Activated CD4-positive, alpha-beta T cell treated with anti-CD3 and anti-CD28 coated beads for 48 hours (primary cell): ENCODE results near the gene SDK2.

Experiments used
- DNase-seq: peaks from one replicate; pipeline ENCODE4 v3.0.0-alpha.2; 2020

The SDK2 gene

DNA sequence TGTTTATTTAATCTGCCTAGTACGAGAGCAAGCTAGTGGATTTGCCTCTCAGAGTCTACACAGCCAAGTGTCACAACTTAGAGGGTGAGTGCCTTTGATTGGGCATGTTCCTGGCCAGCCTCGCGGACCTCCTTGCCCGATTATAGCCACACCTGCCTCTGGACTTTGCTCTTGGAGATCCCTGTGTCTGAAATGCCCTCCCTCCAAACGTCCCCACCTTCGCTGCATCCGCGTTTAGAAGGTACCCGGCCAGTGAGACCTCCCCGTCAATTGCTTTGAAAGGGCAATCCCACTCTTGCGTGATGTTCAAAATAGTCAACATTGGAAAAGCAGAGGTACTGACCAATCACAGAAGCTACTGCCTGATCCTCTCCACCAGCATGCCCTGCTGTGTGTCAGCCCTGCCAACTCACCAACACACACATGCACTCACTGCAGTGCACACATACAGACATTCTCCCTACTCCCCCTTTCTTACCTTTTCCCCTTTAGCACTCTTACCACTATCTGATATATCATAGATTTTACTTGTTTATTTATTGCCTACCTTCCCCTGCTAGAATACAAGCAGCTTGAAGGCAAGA lies 6.5 kb upstream of the SDK2 start:
- no peak for DNase-seq

DNA sequence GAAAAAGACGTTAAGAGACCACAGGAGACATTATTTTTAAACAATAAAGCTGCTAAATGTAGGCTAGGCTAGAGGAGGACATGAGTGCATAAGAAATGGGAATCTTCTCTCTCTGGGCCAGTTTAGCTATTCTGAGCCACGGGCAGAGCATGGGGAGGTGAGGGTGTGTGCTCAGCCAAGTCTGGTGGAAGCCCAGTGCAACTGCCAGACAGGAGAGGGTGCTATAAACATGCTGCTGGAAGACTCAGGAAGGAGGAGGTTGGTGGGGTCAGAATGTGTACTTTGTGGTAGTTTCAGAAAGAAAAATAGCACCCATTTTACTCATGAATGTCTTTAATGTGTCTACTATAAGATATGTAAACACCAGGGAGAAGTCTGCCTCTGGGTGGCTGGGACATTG lies 5.9 kb upstream of the SDK2 start:
- no peak for DNase-seq

DNA sequence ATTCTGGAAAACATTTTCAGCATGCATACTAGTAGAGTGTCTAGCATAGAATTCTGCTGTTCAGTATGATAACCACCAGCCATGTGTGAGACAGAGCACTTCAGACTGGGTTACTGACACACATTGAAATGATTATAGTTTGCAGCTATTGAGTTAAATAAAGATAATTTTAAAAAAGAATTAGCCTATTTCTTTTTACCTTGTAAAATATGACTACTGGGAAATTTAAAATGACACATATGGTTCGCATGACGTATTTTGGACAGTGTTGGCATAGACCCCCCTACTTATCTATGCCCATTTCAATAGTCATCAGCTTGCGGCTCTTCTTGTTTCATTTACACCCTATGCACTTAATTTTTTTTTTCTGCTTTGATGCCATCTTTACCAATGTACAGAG lies 4.7 kb upstream of the SDK2 start:
- DNase-seq, result no peak

DNA sequence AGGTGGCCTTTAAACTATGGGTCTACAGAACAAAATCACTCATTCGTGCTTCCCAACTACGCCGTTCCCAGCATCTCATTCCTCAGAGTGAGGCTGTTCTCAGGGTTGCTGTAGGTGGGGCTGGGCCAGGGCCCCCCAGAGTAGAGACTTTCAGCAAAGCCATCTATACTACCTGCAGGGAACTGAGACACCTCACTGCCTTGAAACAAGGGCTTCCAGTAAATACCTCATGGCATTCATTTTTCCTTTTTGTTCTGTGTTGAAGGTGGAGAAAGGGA lies 4.2 kb upstream of the SDK2 start:
- no peak for DNase-seq

DNA sequence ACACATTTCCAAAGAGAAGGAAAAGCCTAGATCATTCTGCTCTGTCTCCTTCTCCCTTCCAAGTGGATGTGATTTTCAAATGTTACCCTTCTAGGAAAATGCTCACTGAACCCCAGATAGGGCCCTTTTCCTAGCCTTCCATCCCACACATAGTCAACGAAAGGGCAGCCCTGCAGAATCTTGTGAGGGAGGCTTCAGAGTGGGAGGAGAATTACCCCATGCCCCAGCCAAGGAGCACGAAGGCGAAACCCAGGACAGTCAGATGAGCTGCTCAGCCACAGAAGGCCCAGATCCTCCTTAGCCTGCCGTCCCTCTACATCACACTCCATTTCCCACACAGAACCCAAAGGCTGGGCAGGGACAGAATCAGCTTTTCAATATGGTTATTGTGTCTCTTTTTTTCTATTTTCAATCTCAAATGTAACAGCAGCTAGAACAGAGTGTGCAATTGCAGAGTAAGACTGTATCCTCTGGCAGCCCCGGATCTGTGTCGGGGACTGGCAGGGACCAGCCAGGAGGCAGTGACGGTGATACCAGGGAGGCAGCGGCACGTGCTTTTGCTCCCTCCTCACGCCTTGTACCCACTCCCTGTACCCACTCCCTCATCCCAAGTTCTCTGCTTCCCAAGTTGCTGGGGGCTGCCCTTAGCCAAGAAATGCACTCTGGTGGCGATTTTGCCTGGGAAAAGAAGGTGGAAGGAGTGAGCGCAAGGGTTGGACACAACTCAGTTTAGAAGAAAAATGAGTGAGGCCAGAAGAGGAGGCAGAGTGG lies 3.7 kb upstream of the SDK2 start:
- no peak for DNase-seq

DNA sequence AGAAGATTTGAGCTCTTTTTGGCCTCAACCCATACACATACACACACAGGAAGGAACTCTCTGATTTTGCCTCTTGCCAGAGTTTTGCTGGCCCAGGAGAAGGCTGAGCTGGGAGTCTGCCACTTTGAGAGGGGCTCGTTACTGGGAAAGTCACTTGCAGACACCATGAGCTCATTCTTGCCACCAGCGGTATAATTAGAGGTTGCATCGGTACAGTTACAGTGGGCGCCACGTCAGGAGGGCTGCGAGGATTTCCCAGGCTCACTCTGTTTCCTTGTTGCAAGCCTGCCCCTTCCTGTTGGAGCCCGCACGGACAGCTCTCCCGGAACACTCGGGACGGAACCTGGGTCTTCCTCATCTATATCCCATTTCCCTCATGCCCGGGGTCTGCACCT lies 3.1 kb upstream of the SDK2 start:
- no peak for DNase-seq

DNA sequence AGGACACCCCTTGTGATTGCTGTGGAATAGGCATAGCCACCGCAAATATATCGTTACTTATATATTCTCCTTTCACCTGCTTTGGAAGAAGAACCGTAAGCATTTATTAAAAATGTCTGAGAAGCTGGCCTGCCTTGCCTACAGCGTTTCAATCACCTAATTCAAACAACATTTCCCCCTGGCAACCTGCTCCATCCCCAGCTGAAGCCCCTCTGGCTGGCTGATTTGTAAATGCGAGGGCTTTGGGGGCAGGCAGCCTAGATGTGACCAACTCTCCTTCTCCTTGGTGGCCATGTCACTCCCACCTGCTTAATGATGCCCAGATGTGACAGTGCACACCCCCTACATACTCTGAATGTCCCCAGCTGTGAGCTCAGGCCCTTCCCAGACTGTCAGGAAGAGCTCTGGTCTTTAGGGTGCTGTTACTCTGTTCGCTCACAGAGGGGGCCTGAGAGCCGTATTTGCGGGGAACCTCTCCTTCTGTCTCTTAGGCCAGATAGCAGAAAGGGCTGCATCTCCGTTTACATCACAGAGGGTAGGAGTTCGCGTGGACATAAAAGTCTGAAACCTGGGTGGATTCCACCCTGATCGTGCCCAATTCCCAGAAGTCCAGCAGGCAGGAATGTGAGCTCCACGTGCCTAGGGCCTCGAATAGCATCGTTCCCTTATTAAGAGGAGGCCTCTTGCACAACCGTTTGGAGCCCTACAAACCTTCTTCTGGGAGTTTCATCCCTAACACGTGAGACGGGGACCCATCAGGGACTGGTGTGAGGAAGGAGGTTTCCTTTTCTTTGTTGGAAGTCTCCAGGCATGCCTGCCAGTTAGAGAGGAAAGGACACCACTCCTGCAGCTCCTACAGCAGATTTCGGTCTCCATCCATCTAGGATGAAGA lies 2.4 kb upstream of the SDK2 start:
- peak; percentile 21 for DNase-seq

DNA sequence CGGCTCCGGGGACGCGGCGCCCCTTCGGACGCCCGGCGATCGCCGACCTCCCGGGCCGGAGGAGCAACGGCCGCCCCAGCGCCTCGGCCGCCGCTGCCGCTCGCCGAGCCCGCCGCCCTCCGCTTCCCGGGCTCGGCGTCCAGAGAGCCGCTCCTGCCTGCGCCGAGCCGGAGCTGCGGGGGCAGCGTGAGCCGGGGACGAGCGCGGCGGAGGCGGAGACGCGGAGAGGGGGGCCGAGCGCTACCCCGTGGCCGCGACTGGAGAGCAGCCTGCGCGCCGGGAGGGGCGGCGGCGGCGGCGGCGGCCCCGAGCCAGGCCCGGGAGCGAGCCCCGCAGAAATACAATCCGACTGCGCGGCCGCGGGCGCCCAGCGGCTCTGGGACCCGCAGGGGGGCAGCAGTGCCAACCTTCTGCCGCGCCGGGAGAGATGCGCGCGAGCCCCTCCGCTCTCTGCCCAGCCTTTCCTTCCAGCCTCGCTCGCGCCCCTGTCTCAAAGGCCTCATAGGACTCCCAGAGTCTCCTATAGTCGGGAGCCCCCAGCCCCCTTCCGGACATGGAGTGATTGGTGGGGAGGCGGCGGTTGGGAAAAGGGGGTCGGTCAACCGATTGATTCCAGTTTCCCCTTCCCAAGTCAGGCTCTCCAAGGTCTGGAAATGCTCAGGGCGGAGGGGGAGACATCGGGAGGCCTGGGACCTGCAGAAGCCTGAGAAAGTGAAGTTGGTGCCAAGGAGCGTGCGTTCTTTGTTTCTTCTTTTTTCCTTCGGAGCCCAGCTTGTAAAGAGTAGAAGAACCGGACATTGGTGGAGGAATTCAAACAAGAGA lies 1.0 kb upstream of the SDK2 start:
- DNase-seq, result peak; percentile 45

DNA sequence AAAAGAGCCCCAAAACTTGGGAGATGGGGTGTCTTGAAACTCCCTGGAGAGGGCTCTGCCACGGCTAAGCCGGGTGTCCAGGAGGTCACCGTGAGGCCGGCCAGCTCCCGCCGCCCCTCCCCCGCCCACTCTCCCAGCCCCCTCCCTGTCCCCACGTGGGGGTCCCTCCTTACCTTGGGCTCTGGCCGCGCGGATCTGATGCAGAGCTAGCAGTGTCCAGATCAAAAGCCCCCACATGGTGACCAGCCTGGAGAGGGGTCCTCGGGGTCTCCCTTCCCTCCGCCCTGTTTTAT lies 447 bp downstream of the SDK2 start:
- no peak for DNase-seq

DNA sequence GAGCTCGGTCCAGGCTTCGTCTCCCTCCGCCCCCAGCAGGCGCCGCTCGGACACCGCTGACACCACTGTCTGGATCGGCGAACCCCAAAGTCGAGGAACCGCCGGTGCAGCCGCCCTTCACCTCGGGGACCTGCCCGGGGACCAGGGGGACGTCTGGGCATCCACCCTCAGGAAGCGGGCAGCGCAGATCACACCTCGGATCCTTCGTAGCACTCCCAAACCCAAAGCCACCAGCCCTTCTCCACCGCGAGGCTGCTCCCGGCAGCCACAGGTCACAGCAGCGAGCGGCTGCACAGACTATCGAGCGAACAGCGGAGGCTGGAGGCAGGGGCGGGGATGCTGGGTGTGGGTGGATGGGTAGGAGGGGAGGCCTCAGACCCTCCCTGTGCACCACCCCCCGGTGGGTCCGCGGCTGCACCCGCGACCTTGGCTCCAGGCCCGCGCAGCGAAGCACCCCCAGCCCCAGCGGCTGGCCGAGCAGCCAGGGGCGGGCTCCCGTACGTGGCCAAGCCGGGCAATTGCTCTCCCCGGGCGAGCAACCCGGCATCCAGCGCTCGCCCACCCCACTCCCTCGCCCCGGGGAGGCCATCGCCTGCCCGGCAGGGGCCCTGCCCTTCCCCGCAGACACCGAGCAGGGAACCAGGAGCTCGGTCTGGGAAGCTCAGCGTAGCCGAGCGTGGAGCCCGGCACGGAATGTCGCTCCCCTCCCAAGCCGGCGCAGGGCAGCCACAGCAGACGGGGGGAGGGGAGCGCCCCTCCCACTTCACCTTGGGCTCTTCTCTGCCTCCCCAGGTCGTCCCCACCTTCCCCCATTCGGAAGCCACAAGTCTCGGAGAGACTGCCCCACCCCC lies 1.0 kb downstream of the SDK2 start:
- peak; percentile 38 for DNase-seq

DNA sequence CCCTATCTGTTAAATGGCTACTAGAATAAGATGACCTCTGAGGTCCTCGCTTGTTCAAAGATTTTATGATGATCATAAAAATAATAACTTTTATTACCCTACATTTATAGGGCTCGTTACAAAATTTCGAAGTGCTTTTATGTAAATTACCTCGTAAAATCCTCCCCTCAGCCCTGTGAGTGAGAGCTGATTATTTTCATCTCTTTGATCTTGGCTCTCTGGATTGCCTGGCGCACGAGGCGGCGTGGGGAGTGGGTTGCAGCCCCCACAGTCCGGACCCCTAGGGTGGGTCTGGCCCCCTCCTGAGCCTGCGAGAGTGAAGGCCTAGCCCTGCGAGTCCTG lies 1.6 kb downstream of the SDK2 start:
- DNase-seq, result no peak

DNA sequence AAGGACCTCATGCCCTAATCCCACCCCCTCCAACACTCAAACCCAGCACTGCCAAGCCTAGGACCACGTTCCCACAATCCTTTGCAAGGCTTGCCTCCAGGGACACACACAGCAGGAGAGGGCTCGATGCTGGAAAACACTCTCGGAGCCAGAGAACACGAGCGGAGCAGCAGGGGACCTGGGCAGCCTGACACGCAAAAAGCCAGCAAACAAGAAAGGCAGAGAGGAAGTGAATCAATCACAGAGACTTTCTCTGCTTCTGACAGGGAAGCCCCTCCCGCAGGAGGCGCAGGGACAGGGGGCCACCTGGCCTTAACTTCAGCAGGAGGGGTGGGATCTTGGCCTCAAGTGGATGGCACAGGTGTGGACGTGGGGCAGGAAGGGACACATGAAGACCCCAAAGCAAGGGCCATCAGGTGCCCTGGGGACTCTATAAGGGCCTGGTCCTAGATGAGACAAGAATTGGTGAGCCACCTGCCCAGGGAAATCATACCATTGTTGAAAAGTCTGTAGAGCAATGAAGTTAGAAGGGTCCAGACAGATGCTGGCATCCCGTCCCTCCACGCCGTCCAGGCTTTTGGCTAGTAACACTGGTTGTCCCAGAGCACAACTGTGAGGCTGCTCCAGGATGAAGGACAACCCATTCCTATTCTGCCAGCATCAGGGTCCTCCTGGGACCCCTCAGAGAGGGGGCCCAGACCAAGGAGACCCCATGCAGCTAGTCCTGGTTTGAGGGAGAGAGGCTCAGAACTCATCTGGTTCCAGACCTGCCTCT lies 2.2 kb downstream of the SDK2 start:
- no peak for DNase-seq

DNA sequence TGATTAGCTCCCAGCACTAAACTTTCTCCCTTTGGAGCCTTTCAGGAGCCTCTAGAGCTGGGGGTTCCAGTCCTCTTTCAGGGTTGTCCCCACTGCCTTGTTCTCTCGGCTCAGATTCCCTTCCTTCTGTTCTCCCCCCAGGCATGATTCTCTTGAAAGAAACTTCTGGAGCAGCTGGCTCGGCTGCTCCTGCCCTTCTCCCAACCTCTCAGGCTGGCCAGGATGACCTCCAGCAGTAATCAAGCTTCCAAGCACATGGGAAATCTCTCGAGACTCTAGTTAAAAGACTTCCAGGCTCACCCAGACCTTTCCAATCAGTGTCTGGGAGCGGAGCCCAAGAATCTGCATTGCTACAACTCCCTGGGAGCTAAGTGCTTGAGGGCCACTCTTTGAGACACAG lies 3.6 kb downstream of the SDK2 start:
- no peak for DNase-seq

DNA sequence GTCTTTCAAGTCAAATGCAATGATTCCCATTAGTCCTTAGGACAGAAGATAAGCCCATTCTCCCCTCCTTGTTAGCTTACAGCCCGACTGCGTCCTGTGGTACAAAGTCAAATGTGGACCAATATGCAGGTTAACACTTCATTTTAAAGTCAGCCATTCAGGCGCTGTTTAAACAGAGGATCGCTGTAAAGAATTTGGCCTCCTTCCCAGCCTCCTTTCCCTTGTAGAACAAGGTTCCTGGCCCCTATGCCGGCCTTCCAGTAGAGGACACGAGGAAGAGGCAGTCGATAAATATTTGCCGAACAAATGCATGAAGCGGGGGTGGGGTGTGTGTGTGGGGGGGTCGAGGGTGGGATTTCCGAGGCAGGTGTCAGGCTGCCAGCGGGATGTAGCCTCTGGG lies 4.3 kb downstream of the SDK2 start:
- DNase-seq, result no peak

DNA sequence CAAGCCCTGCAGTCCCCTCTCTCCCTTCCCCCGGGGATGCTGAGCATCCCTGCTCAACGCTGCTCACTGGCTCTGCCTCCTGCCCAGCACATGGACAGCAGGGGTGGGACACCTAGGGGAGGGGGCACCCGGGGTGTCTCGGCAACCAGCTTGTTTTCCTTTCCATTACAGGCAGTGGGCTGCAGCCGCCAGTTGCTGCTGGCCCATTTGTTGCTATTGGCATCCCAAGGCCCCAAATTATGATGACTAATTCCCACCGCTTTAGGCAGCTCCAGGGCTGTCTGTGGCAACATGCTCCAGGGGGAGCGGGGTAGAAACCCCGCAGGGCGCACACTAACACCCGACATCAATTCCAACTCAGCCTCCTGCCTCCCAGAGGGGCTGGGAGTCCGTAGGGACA lies 4.9 kb downstream of the SDK2 start:
- DNase-seq, result no peak

DNA sequence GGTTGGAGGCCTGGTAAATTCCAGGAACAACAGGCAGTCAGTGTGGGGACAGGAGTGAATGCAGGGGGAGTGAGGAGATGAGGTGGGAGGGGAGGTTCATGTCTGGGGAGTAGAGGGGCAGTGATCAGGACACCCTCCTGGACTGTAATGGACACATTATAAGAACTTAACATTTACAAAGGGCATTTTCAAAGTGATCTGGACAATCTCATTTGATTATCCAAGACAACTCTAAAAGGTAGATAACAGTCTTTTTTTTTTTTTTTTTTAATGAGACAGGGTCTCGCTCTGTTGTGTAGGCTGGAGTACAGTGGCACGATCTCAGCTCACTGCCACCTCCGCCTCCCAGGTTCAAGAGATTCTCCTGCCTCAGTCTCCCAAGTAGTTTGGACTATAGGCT lies 5.7 kb downstream of the SDK2 start:
- DNase-seq, result no peak

DNA sequence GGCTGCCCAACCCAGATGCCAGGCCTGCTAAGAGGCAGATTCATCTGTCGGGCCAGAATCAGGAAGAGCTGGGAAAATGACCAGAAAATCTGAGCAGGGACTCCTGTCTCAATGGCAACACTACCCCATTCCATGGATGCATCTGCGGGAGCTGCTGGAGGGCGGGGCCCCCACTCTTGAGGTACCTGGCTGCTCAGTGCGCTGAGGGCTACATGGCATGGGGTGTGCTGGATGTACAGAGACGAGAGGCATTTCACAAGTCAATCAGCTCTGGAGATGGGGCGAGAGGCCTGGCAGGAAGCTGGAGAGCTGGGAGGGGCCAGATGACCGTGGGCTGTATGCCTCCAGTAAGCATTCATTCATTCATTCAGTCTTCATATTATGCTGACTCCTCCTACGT lies 6.4 kb downstream of the SDK2 start:
- DNase-seq, result no peak

DNA sequence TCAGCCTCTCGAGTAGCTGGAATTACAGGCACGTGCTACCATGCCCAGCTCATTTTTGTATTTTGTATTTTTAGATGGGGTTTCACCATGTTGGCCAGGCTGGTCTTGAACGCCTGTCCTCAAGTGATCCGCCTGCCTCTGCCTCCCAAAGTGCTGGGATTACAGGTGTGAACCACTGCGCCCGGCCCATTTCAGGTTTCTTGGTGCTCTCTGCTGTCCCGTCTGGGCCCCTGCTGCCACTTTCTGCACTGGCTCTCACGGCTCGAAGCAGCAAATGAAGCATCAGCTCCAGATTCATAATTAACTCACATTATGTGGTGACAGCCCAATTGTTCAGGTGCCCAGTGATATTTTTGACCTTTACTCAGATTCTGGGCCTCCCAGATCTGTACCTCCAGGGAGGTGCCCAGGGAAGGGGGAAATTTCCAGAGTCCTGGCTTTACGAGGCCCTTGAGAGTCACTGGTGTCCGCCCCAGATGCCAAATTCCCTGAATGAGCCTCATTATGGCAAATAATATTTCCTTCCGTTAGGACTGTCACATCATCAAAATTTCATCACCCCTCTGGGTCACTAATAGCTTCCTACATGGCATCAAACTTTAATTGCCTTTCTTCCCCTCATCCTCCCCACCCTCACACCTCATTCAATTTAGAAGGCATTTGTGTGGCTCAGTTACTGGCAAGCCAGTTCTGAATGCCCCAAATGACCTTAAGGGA lies 9.0 kb downstream of the SDK2 start:
- DNase-seq, result no peak

DNA sequence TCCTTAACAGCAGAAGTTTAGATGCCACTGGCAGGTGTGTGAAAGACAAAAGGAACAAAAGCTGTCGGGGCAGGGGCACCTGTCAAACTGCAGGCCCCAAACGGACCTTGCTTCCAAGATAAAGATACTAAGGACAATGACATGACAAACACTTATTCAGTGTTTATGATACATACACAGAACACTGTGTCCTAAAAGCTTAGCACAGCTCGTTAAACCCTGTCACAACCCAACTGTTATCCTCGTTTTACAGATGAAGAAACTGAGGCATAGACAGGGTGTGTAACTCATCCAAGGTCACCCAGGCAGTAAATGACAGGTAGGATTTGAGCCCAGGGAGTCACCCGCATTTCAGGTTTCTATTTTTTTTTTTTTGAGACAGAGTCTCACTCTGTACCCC lies 9.6 kb downstream of the SDK2 start:
- no peak for DNase-seq

DNA sequence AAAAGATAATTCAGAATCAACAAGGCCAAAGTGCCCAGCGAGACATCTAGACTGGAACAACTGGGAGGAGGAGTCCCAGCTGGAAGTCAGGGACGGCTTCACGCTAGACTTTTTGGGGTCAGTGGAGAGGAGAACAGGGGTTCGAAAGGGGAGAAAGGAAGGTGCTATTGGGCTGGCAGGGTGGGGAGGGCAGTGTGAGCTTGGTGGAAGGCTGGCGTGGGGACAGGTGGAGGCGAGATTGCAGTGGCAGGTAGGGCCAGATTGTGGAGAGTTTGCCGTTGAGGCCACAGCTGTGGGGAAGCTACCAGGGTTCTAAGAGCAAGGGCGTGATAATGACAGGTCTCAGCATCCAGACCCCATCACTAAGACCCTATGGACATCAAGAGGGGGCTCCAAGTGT lies 10.5 kb downstream of the SDK2 start:
- DNase-seq, result no peak

DNA sequence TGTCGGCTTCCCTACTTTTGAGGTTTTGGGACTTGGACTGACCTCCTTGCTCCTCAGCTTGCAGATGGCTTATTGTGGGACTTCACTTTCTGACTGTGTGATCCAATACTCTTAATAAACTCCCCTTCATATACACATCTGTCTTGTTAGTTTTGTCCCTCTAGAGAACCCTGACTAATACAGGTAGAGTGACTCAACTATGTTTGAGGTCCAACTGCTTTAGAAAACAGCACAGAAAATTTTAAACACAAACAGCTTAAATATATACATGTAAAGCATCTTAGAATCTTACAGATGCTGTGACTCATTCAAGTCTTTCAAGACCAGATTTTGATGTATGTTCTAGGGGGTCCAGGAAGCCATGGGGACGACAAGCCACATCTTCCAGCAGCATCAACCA lies 11.7 kb downstream of the SDK2 start:
- DNase-seq, result no peak
